Stimulated activated CD8-positive, alpha-beta memory T cell treated with anti-CD3 and anti-CD28 coated beads, Interleukin-7, amount 100 ng/mL, for 1 hour (primary cell): ENCODE results near the gene LCORL.
"Not testable (repeated sequence)": the region's sequence is repeated elsewhere in the genome, so short reads cannot be mapped to it uniquely, and the experiment has no call there.

Experiments
- DNase-seq, 2 donors: peaks; one replicate each; pipeline ENCODE4 v3.0.0-alpha.2; 2020; ENCODE audit warnings: low read depth in 2 of 2

Gene LCORL

DNA sequence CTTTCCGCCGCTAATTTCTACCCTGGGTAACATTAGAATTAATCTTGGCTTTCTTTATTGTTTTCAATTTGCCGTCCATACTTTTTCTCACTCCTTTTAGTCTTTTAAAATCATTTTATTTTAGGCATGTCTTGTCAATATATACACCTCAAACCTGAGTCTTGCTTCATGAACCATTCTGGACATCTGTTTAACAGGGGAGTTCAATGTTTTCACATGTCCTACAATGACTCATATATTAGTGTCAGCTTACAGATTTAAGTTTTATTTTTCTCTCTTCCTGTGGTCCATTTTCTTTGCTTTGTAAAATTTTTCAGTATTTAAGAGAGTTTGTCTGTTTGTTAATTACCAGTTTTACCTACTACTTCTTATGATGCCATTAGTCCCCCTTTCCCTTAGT, 89.5 kb downstream of the LCORL start:
- no peak for DNase-seq

DNA sequence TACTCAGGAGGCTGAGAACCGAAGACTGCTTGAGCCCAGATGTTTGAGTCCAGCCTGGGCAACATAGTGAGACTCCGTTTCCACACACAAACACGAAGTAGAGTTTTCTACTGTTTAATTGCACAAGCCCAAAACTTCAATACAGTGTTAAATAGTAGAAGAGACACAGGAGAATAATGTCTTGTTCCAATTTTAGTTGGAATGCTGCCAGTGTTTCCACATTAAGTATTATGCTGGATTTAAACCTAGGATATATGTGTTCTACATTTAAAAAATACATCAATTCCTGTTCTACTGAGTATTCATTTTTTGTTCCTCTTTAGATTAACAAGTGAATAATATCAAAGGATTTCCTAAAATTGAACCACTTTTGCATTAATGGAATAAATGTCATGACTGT, 91.3 kb downstream of the LCORL start:
- no peak for DNase-seq

DNA sequence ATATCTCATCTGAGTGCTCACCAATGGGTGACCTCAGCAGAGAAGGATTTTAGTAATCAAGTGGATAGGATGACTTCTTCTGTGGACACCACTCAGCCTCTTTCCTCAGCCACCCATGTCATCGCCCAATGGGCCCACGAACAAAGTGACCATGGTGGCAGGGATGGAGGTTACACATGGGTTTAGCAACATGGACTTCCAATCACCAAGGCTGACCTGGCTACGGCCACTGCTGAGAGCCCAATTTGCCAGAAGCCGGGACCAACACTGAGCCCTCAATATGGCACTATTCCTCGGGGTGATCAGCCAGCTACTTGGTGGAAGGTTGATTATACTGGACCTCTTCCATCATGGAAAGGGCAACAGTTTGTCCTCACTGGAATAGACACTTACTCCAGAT, 97.4 kb downstream of the LCORL start:
- no peak for DNase-seq

DNA sequence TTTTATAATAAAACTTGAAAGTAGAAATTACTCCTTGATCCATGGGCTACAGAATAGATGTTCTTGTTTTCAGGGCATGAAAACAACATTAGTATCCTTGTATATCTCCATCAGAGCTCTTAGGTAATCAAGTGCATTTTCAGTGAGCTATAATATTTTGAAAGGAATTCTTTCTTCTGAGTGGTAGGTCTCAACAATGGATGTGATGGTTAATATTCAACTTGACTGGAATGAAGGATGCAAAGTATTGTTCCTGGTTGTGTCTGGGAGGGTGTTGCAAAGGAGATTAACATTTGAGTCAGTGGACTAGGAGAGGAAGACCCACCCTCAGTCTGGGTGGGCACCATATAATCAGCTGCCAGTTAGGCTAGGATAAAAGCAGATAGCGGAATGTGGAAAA, 100.1 kb downstream of the LCORL start:
- DNase-seq, result no peak

DNA sequence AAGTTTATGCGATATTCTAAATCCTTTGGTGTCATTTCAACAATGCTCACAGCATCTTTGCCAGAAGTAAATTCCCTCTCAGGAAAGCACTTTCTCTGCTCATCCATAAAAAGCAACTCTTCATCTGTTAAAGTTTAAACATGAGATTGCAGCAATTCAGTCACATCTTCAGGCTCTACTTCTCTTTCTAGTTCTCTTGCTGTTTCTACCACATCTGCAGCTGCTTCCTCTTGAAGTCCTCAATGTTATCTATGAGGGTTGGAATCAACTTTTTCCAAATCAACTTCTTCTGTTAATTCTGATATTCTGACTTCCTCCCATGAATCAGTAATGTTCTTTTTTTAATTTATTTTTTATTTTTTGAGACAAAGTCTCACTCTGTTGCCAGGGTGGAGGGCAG, 100.9 kb downstream of the LCORL start:
- no peak for DNase-seq

DNA sequence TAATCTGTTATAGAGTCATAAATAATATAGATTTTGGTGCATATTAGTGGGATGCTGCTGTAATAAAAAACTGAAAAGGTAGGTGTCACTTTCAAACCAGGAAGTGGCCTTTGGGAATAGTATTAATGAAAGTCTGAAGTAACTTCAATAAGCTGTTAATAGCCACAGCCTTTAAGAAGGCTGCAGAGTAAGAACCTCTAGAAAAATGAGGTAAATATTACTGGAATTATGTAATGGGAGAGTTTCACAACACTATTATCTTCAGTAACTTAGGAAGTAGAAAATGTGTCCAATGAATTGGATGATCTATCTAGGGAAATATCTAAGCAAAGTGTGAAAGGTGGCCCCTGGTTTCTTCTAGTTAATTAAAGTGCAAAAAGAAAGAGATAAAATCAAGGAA, 106.1 kb downstream of the LCORL start:
- no peak for DNase-seq

DNA sequence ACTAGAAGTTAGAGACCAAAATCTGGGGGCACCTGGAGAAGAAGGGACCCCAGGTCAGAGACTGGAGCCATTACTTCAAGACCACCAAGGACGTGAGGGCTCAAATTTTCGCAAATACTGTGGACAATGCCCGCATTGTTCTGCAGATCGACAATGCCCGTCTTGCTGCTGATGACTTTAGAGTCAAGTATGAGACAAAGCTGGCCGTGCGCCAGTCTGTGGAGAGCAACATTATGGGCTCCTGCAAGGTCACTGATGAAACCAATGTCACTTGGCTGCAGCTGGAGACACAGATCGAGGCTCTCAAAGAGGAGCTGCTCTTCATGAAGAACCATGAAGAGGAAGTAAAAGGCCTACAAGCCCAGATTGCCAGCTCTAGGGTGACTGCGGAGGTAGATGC, 109.5 kb downstream of the LCORL start:
- DNase-seq, result no peak

DNA sequence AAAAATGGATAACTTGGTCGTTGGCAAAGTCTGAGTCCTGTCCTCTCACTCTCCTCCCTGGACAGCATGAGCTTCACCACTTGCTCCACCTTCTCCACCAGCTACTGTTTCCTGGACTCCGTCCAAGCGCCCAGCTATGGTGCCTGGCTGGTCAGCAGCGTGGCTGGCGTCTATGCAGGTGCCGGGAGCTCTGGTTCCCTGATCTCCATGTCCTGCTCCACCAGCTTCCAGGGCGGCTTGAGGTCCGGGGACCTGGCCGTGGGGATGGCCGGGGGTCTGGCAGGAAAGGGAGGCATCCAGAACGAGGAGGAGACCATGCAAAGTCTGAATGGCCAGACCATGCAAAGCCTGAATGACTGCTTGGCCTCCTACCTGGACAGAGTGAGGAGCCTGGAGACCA, 109.9 kb downstream of the LCORL start:
- no peak for DNase-seq

DNA sequence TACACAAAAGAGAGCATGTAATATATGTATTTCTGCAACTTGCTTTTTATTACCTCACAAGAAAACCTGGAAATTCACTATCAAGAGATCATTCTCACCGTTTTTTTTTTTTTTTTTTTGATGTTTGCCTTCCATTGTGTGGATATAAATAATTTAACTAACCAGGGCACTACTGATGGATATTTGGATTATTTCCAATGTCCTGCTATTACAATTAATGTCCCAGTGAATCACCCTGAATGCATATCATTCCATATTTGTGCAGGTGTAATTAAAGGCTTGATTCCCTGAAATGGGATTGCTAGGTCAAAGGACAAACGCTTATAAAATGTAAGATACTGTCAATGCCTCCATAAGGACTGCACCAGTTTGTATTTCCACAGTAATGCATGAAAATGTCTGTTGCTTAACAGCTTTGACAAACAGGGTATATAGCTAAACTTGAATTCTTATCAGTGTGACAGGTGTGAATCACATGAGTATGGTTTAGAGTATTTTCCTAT, 123.0 kb downstream of the LCORL start:
- DNase-seq, result no peak

DNA sequence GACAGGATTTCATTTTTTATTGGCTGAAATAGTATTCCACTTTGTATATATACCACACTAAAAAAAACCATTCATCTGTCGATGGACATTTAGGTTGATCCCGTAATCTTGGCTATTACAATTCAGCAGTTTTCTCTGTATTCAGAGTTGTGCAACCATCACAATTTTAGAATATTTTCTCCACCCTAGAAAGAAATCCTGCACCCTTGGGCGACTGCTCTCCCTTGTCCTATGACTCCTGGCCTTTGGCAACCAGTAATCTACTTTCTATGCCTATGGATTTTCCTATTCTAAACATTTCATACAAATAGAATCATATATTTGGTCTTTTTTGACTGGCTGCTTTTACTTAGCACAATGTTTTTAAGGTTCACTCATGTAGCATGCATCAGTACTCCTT, 126.1 kb downstream of the LCORL start:
- no peak for DNase-seq

DNA sequence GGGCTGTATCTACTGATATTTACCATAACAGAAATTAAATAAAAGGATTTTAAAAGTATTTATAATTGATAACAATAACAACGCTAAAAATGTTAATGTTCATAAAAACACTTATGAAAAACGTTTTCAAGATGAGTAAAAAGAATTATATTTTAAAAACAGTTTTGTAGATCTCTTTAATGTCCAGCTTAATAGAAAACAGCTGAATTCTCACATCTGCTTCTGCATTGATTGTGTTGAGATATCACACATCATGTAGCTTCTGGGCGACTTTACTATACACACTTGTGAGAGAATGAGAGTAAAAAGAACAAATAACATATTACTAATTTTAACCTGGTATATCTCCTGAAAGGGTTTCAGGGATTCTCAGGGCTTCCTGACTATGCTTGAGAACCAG, 127.1 kb downstream of the LCORL start:
- DNase-seq, result no peak

DNA sequence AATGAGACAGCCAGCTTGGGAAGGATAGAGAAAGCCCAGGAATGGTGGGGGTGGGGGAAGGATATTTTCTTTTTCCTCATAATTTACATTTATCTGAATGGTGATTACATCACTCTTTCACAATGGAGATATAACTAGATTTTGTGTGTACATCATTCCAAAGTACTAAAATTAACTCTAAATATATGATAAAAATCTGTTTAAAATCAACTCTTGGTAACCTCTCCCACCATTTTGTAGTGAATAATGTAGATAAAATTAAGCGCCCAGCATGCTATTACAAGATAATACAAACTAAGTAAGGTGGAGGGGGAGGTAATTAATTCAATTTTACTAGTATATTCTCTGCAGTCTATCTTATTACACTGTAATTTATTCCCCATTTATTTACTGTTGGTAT, 131.9 kb downstream of the LCORL start:
- DNase-seq, result no peak

DNA sequence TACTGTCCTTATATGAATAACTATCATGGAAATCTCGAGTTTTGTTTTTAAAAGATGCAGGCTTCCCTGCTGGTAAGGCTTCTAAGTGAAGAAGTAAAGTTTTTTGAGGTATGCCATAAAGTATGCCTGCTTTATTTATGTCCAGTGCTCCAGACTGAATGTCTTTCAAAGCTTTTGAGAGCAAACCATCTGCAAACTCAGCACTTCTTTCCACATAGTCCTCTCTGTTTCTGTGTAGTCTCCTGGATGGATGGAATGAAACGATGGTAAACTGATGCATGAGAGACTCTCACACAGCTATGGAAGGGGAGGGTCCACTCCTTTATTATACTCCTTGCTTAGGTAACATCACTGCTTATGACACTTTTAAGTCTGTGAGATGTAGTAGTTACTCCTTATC, 137.0 kb downstream of the LCORL start:
- no peak for DNase-seq

DNA sequence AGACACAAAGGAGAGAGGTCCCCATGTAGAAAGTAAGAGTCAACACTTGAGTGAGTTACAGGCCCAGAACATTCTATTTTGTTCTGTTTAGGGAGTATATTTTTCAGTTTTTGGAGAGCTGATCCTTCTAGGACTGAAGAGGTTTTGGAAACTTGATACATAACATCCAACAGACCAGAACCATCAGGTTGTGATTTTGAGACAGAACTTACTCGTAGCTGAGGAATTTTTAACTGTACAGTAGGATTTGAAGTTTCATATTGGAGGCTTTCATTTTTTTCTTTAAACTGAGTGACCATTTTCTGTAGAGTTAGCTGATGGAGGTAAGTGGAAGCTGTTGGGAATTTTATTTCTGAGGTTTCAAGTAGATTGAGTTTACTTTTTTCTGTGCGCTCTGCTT, 137.5 kb downstream of the LCORL start:
- no peak for DNase-seq

DNA sequence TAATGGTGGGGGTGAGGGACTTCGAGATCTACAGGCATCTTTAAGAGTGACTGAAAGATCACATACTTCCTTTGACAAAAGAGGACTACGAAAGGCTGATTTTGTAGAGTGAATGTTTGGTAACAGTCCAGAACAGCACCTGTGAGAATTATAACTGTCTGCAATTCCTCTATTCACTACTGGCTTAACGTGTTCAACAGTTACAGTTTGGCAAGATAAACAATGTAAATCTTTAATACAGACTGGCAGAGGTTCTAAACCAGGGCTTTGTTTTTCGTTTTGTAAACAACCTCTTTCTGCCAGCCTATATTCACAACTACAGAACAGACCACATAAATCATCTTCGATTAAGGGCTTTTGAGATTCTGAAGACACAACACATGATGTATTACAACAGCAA, 143.9 kb downstream of the LCORL start:
- DNase-seq, result no peak

DNA sequence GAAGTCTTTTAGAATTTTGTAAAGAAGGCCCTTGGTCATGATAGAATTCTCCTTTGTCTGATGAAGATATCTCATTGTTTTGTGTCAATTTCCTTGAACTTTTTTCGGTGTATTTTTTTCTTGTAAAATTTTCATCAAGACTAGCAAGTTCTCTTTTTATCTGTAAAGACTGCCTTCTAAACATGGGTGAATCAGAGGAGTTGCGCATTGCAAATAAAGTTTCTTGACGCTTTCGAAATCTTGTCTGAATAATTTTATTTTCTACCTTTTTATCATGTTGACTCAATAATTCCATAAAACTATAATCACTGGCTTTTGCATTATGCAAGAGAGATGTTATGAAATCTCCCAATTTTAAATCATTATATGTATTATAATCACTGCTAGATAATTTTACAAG, 144.6 kb downstream of the LCORL start:
- no peak for DNase-seq

DNA sequence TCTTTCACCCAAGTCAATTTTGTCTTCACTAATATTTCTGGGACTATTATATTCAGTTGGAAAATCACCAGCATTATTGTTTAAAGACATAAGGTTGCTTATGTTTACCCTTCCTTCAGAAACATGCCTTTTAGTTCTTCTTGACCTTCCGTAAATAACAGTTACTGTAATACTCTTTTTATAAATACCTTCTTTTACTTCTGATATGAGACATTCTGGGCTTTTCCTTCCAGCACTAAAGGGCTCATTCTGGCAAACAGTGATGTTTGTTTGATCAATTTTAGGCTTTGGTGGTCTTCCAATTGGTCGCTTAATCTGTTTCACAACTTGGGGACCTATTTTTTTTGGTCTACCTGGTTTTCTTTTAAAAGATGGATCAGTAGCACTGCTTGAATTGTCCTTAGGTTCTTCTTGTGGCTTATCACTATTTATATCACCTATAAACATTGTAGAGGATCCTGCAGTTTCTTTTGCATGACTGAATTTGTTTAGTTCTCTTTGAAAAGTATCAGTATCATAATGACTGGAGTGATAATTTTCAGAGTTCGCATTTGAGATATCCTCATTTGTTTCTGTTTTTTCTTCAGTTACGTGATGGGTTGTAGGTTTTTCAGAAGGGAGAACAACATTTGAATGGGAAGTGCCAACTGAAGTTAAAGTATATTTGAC, 146.0 kb downstream of the LCORL start:
- DNase-seq, result no peak

DNA sequence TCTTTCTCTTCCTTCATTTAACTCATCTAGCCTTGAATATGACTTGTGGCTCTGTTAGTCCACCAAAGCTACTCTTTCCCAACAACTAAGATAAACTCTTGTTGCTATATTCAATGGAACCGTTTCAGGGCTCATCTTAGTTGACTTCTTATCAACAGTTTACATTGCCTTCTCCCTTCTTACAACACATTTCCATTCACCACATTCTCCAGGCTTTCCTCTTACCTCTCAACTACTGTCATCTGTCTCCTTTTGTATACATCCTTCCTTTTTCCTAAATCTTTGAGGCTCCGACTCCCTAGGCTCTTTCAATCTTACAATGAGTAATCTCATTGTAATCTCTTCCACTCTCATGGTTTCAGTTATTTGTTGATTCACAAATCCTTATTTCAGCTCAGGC, 152.2 kb downstream of the LCORL start:
- no peak for DNase-seq

DNA sequence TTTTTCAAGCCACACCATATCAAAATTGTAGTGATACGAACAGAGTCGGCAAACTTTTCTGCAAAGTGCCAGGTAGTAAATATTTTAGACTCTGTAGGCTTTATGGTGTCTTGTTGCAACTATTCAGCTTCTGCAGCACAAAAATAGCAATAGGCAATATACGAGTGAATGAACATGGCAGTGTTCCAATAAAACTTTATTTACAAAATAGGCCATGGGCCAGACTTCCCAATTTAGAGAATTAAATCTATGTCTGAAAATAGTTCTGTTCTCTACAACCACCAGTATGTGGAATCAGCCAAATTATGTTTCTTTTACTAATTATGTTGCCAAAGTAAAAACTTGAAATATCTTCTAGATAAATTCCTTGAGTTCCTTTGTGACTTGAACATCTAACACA, 154.3 kb downstream of the LCORL start:
- no peak for DNase-seq

DNA sequence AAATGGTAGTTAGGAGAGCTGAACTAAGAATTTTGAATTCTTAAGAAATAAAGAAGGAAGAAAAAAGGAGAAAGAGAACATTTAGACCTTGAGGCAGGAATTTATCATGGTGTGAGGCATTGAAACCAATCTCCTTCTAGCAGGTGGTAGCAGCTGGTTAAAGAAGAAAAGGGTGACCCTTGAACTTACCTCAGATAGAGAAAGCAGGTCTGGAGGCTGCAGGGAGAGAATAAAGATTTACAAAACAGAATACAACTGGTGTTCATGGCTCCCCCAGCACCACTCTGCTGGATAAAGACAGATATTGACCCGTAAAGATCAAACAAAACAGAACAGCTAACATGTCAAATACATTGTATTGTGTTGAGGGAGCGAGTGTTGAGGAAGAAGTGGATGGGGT, 154.7 kb downstream of the LCORL start:
- DNase-seq, result no peak

DNA sequence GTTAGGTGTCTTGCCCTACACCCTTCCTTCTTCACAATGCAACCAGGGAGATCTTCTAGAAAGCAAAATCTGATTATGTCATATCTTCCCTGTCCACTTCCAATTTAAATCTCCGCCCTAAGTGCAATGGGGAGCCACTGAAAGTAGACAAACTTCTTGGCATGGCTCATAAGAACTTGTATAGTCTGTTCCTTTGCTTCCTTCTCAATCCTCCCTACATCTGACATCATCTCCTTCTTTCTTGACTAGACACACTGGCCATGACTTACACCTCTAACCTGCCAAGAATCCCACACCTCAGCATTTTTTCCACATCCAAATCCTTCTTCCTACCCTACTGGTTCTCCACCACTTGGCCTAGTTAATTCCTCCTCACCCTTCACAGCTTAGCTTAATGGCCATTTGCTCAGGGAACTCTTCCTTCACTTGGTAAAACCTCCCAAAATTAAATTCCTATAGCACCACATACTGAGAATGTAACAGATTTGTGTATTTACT, 155.6 kb downstream of the LCORL start:
- DNase-seq, result no peak

DNA sequence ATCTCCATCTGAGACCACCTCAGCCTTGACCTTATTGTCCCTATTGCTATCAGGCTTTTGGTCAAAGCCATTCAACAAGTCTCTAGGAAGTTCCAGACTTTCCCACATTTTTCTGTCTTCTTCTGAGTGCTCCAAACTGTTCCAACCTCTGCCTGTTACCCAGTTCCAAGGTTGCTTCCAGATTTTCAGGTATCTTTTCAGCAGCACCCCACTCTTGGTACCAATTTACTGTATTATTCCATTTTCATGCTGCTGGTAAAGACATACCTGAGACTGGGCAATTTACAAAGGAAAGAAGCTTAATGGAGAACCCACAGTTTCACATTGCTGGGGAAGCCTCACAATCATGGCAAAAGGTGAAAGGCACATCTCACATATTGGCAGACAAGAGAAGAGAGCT, 159.6 kb downstream of the LCORL start:
- not testable (repeated sequence) for DNase-seq

DNA sequence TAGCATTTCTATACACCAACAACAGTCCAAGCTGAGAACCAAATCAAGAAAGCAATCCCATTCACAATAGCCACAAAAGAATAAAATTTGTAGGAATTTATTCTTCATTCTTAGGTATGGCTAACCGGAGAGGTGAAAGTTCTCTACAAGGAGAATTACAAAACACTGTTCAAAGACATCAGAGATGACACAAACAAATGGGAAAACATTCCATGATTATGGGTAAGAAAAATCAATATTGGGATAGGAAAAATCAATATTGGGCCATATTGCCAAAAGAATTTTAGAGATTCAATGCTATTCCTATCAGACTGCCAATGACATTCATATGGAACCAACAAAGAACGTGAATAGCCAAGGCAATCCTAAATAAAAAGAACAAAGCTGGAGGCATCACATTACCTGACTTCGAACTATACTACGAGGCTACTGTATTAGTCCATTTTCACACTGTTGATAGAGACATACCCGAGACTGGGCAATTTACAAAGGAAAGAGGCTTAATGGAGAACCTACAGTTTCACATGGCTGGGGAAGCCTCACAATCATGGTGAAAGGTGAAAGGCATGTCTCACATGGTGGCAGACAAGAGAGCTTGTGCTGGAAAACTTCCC, 161.7 kb downstream of the LCORL start:
- DNase-seq, result no peak

DNA sequence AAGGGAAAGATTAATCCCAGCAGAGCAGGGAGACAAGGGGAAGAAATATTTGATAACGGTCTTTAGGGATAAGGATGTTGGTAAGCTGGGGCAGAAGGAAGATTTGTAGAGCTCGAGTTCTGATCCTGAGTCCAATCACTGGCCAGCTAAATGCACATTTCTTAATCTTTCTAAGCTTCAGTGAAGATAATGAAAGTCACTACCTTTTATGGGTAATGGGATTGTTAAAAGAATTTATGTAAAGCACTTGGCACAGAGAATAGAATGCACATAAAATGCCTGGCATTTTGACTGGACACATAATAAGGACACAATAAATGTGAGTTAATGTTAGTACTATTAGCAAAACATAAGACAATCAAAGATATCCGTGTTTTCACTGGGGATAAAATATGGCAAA, 167.5 kb downstream of the LCORL start:
- DNase-seq, result no peak
